ENCODE results near the gene FGFR3. TPM values are rescaled to one million over a fixed set of nuclear protein-coding genes. Genes with fewer than 3 reads are reported as not detected.
A peak's percentile ranks its signal among the peaks of the same experiment; 100 is the strongest.

FGFR3 gene
- total RNA-seq (1 to 10 TPM; 1.6 to 7.5 (median 4.0) TPM), polyA plus RNA-seq (1 to 10 TPM; 1.0 to 4.8 (median 1.5) TPM)
- long read RNA-seq, donor 1: 0 reads
- long read RNA-seq, donor 2, partial matches to known transcripts: 11 of 12 reads
- long read RNA-seq, donor 2, other reads (novel, unspliced or antisense): 0 of 12 reads

DNA sequence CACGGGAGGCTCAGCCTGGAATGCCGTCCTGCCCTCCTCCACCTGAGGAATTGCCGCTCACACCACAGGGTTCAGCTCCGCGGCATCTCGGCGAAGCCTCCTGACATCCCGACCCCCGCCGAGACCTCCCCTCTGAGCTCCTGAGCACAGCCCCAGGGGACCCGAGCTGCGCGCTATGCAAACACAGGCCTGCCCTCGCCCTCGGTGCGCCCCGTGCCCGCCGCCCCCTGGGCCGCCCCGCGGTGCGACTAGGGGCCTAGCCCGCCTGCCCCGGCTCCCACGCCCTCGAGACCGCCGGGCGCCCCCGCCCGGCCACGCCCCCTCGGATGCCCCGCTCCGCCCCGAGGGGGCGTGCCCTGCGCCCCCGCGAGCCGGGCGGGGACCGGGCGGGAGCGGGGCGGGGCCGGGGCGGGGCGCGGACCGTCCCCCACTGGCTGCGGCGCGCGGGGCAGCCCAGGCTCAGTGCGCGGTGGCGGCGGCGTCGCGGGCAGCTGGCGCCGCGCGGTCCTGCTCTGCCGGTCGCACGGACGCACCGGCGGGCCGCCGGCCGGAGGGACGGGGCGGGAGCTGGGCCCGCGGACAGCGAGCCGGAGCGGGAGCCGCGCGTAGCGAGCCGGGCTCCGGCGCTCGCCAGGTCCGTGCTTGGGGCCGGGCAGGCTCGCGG is at the start of gene FGFR3:
Gene FGFR3 (plus strand): TSS at position 462 of the 664 bp plus-strand sequence. CDS start 642 bp downstream, outside the sequence.
- 2 to 5% (median 3%) methylated on average over 16 to 95 of the region's 95 CpGs for WGBS, 5 donors
- no peaks in the 10 kb centered on the region for H3K9me3 ChIP-seq
- no peaks in the 10 kb centered on the region for H3K36me3 ChIP-seq
- DNase-seq: no peak
- TF ChIP-seq POLR2A (IDR thresholded peaks at IDR 0.05) (no peak), POLR2AphosphoS5 (IDR thresholded peaks at IDR 0.05) (peak in 1 of 3 donors; percentile 32)
- TF ChIP-seq, protein P1, sequence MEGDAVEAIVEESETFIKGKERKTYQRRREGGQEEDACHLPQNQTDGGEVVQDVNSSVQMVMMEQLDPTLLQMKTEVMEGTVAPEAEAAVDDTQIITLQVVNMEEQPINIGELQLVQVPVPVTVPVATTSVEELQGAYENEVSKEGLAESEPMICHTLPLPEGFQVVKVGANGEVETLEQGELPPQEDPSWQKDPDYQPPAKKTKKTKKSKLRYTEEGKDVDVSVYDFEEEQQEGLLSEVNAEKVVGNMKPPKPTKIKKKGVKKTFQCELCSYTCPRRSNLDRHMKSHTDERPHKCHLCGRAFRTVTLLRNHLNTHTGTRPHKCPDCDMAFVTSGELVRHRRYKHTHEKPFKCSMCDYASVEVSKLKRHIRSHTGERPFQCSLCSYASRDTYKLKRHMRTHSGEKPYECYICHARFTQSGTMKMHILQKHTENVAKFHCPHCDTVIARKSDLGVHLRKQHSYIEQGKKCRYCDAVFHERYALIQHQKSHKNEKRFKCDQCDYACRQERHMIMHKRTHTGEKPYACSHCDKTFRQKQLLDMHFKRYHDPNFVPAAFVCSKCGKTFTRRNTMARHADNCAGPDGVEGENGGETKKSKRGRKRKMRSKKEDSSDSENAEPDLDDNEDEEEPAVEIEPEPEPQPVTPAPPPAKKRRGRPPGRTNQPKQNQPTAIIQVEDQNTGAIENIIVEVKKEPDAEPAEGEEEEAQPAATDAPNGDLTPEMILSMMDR (IDR thresholded peaks at IDR 0.05 in 8 of 11, conservative IDR thresholded peaks at IDR 0.05 in 3 of 11): no peak
- peak within 1 kb of the TSS in 2 of 8 donors; percentile 36 to 46 for H3K27ac ChIP-seq
- intact Hi-C loops (cut with DNase I; ENCODE audit: low total_unique reads): no loop called here
- H3K4me3 ChIP-seq: peak within 1 kb of the TSS; percentile 27 to 76 (median 49)
- peaks cover 12 to 37% (median 24%) of the 10 kb centered on the region in 6 donors for H3K4me1 ChIP-seq
- peaks cover 5 to 61% (median 42%) of the 10 kb centered on the region in 7 donors for H3K27me3 ChIP-seq (replicated peaks in 1 of 7)

DNA sequence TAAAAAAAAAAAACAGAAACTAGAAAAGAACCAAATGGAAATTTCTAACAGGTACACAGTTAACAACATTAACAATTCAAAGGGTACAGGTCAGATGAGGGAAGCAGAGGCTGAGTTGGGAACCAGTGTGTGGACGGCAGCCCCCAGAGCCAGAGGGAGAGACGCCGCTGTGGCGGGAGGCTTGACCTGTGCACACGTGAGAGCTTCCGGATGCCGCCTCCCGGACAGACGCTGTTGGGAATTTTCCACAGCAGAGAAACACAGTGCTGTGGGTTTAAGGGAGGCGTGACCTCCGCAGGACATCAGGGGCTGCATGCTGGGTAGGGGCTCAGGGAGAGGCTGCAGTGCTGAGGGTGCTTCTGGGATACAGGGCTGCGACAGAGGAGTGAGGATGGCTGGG is 49.5 kb upstream of the FGFR3 start:
- Histone ChIP-seq H3K27ac (no peak overlapping the region), H3K36me3 (peaks cover 4 to 75% (median 58%) of the 10 kb centered on the region in 6 donors), H3K4me1 (peaks cover 2 to 12% (median 5%) of the 10 kb centered on the region in 6 donors), H3K4me3 (no peak overlapping the region), H3K27me3 (replicated peaks in 1 of 7) (peaks cover 0 to 10% (median 0%) of the 10 kb centered on the region in 7 donors), H3K9me3 (peaks cover 0 to 7% (median 5%) of the 10 kb centered on the region in 8 donors)
- 76 to 95% (median 83%) methylated on average over 12 of the region's 12 CpGs for WGBS, 5 donors
- TF ChIP-seq POLR2AphosphoS5 (IDR thresholded peaks at IDR 0.05) (peak in 1 of 3 donors; percentile 33), POLR2A (IDR thresholded peaks at IDR 0.05) (no peak)
- TF ChIP-seq, protein P1 (IDR thresholded peaks at IDR 0.05 in 8 of 11, conservative IDR thresholded peaks at IDR 0.05 in 3 of 11): no peak
- intact Hi-C loops (cut with DNase I; ENCODE audit: low total_unique reads): no loop called here
- DNase-seq: no peak

DNA sequence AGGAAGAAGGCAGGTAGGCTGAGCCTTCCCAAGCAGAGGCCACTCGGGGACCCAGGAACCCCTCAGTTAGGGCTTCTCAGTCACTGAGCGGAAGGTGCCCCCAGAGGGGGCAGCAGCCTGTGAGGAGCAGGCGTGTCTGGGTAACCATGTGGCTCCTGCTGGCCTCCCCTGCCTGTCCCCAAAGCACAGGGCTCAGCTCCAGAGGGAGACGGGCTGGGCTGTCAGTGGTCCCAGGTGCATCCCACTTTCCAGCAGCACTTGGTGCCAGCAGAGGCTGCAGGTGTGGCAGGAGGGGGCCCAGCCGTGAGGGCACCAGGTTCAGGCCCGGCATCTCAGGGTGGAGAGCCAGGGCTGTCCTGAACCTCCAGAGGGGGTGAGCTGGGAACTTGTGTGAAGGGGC is 49.1 kb upstream of the FGFR3 start:
- peaks cover 4 to 15% (median 8%) of the 10 kb centered on the region in 6 donors for H3K4me1 ChIP-seq
- TF ChIP-seq POLR2A (IDR thresholded peaks at IDR 0.05): no peak
- TF ChIP-seq, protein P1 (IDR thresholded peaks at IDR 0.05 in 8 of 11, conservative IDR thresholded peaks at IDR 0.05 in 3 of 11): no peak
- TF ChIP-seq POLR2AphosphoS5 (IDR thresholded peaks at IDR 0.05): no peak
- H3K27me3 ChIP-seq (replicated peaks in 1 of 7): peaks cover 0 to 13% (median 0%) of the 10 kb centered on the region in 7 donors
- H3K27ac ChIP-seq: no peak overlapping the region
- no peak for DNase-seq
- intact Hi-C loops (cut with DNase I; ENCODE audit: low total_unique reads): no loop called here
- peaks cover 4 to 71% (median 55%) of the 10 kb centered on the region in 6 donors for H3K36me3 ChIP-seq
- peaks cover 0 to 2% (median under 1%) of the 10 kb centered on the region in 8 donors for H3K9me3 ChIP-seq
- WGBS, 5 donors: 86 to 96% (median 93%) methylated on average over 1 to 6 of the region's 6 CpGs
- H3K4me3 ChIP-seq: no peak overlapping the region

DNA sequence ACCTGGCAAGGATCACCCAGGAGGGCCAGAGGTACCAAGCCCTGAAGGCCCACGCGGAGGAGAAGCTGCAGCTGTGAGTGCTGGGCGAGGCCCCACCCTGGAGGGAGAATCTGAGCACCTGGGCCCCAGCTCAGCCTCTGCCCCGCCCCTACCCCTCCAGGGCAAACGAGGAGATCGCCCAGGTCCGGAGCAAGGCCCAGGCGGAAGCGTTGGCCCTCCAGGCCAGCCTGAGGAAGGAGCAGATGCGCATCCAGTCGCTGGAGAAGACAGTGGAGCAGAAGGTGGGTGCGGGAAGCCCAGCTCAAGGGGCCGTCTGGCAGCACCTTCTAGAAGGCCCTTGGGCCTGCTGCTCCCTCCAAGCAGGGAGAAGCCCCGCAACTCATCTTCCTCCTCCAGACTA is 48.5 kb upstream of the FGFR3 start:
- 93 to 95% (median 93%) methylated on average over 14 of the region's 14 CpGs for WGBS, 5 donors
- peaks cover 4 to 65% (median 49%) of the 10 kb centered on the region in 6 donors for H3K36me3 ChIP-seq

More for the DNA sequence above, 48.5 kb upstream of the FGFR3 start:
- no peaks in the 10 kb centered on the region for H3K9me3 ChIP-seq
- H3K4me1 ChIP-seq: peaks cover 4 to 15% (median 8%) of the 10 kb centered on the region in 6 donors
- no peak overlapping the region for H3K4me3 ChIP-seq
- intact Hi-C loops (cut with DNase I; ENCODE audit: low total_unique reads): no loop called here
- H3K27ac ChIP-seq: no peak overlapping the region
- no peak for DNase-seq
- peaks cover 0 to 13% (median 0%) of the 10 kb centered on the region in 7 donors for H3K27me3 ChIP-seq (replicated peaks in 1 of 7)
- TF ChIP-seq, protein P1 (IDR thresholded peaks at IDR 0.05 in 8 of 11, conservative IDR thresholded peaks at IDR 0.05 in 3 of 11): no peak
- TF ChIP-seq POLR2A (IDR thresholded peaks at IDR 0.05) (no peak), POLR2AphosphoS5 (IDR thresholded peaks at IDR 0.05) (no peak)
